ENCODE data around the gene PRKN. TPM values are rescaled to one million over a fixed set of nuclear protein-coding genes. Genes with fewer than 3 reads are reported as not detected.

PRKN gene
- total RNA-seq, 1 experiment from 2014 or later, result 2.0 TPM

DNA sequence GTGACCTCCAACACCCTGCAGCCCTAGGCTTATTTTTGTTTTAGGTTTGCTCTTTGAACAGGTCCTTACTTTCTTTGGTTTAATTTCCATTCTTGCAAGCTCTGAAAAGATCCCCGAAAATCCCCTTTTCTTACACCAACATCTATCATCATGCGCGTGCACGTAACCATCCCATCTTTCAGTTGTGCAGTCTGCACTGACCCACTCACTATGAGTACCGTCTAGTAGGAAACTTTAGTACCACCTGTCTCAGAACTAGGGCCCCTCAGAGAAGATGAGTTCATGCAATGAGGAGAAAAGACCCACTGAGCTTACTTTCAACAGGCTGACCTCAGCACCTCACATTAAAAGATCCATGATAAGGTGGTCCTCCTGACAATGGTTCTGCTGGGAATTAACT, 1333.1 kb downstream of the PRKN start:
- Histone ChIP-seq H3K27ac (ENCODE audit: insufficient read length, low read depth, low read length) (no peak overlapping the region), H2BK20ac (ENCODE audit: low read depth, low read length, poor library complexity, severe bottlenecking) (no peak overlapping the region), H3K9ac (ENCODE audit: extremely low read depth, insufficient read length, low read length) (no peak overlapping the region), H3K56ac (ENCODE audit: insufficient read length, low read depth, low read length) (no peak overlapping the region), H4K20me1 (ENCODE audit: control insufficient read depth, insufficient read depth, insufficient read length) (no peaks in the 10 kb centered on the region), H2AK5ac (ENCODE audit: insufficient read length, low read length) (no peak overlapping the region), H2BK12ac (ENCODE audit: insufficient read length, low read depth, low read length) (no peak overlapping the region), H4K8ac (replicated peaks; ENCODE audit: insufficient read length, low read depth, low read length) (no peak overlapping the region), H3K4me2 (ENCODE audit: insufficient read depth, insufficient read length, low read length) (no peak overlapping the region), H2BK5ac (ENCODE audit: insufficient read length, low read length) (no peak overlapping the region), H2BK15ac (ENCODE audit: low read depth, low read length) (no peak overlapping the region), H3K23ac (ENCODE audit: insufficient read length, low read depth, low read length) (no peak overlapping the region), H3K79me2 (ENCODE audit: insufficient read depth, low read length) (no peaks in the 10 kb centered on the region), H3K4ac (ENCODE audit: low read depth, low read length) (no peak overlapping the region), H3T11ph (ENCODE audit: low read length) (no peak overlapping the region), H3K23me2 (ENCODE audit: insufficient read length, low read depth, low read length, poor library complexity, severe bottlenecking) (no peaks in the 10 kb centered on the region), H3K14ac (ENCODE audit: insufficient read depth, low read length) (no peak overlapping the region), H2BK120ac (ENCODE audit: low read depth, low read length, poor library complexity, severe bottlenecking) (no peak overlapping the region), H3K18ac (ENCODE audit: insufficient read length, low read depth, low read length) (no peak overlapping the region), H2AFZ (ENCODE audit: low read length) (no peak overlapping the region), H3K79me1 (ENCODE audit: insufficient read depth, low read depth, low read length, poor library complexity, severe bottlenecking) (no peaks in the 10 kb centered on the region), H4K5ac (ENCODE audit: insufficient read length, low read depth, low read length) (no peak overlapping the region), H4K91ac (ENCODE audit: insufficient read length, low read depth, low read length) (no peak overlapping the region), H3K27me3 (ENCODE audit: insufficient read depth, low read length) (no peaks in the 10 kb centered on the region), H3K9me3 (ENCODE audit: control insufficient read depth, low read depth, low read length) (no peaks in the 10 kb centered on the region), H3K4me1 (ENCODE audit: insufficient read depth, low read length) (no peaks in the 10 kb centered on the region)
- Mint-ChIP-seq H3K36me3 (ENCODE audit: insufficient read depth in 1 of 3, low read depth in 3 of 3) (peaks cover 0 to 6% (median 0%) of the 10 kb centered on the region in 3 experiments; a peak in 1 of 7 replicates), H3K4me1 (peaks cover 0 to 3% of the 10 kb centered on the region in 2 experiments; a peak in 1 of 4 replicates), H3K4me3 (no peak overlapping the region), H3K27me3 (ENCODE audit: low read depth) (peaks cover 1% of the 10 kb centered on the region; the same call in 1 of the 2 replicates), H3K27ac (no peak overlapping the region), H3K9me3 (peaks cover 8 to 10% of the 10 kb centered on the region in 2 experiments)
- TF ChIP-seq CTCF (conservative IDR thresholded peaks at IDR 0.05), result no peak
- no CpG with 5 or more reads among the region's 5 CpGs for WGBS (ENCODE audit: extremely low coverage, insufficient read length, low lambda C conversion rate)
- DNase-seq, result no peak
